ENCODE results near the gene WBP2. TPM values are rescaled to one million over a fixed set of nuclear protein-coding genes. Genes with fewer than 3 reads are reported as not detected.

Gene WBP2
- total and polyA plus RNA-seq, 2 of the 13 experiments (the other 11 are each of a cell fraction or from before 2014, with no cell fraction given) = 29.2 to 29.5 TPM

- TF ChIP-seq ZC3H4 (CRISPR knock-in tag; IDR thresholded peaks at IDR 0.05; ENCODE audit: borderline replicate concordance) (no peak), ONECUT2 (CRISPR knock-in tag; IDR thresholded peaks at IDR 0.05) (no peak), REXO4 (CRISPR knock-in tag; IDR thresholded peaks at IDR 0.05; ENCODE audit: borderline replicate concordance) (no peak), SIN3B (IDR thresholded peaks at IDR 0.05; ENCODE audit: low read length) (no peak), MTA1 (CRISPR knock-in tag; IDR thresholded peaks at IDR 0.05; ENCODE audit: borderline replicate concordance) (no peak), GZF1 (CRISPR knock-in tag; IDR thresholded peaks at IDR 0.05) (no peak), BRCA1 (CRISPR knock-in tag; IDR thresholded peaks at IDR 0.05) (peak; percentile 74; the same call in 1 of the 2 replicates), STAT5B (CRISPR knock-in tag; IDR thresholded peaks at IDR 0.05) (peak; percentile 45; the same call in 1 of the 2 replicates), ZNF558 (CRISPR knock-in tag; IDR thresholded peaks at IDR 0.05; ENCODE audit: borderline replicate concordance) (peak; percentile 29; the same call in 1 of the 2 replicates), ZNF280B (CRISPR knock-in tag; IDR thresholded peaks at IDR 0.05; ENCODE audit: borderline replicate concordance) (peak; percentile 12), ZNF256 (CRISPR knock-in tag; conservative IDR thresholded peaks at IDR 0.05) (no peak; the same call in 1 of the 2 replicates), U2AF2 (IDR thresholded peaks at IDR 0.05; ENCODE audit: low read depth, low read length) (no peak), ARID3A (IDR thresholded peaks at IDR 0.05; ENCODE audit: low read depth, low read length) (no peak), NCOA2 (CRISPR knock-in tag; IDR thresholded peaks at IDR 0.05) (no peak), CTCF (CRISPR knock-in tag; IDR thresholded peaks at IDR 0.05) (peak; percentile 59; the same call in 1 of the 2 replicates)
- TF ChIP-seq, protein P1, sequence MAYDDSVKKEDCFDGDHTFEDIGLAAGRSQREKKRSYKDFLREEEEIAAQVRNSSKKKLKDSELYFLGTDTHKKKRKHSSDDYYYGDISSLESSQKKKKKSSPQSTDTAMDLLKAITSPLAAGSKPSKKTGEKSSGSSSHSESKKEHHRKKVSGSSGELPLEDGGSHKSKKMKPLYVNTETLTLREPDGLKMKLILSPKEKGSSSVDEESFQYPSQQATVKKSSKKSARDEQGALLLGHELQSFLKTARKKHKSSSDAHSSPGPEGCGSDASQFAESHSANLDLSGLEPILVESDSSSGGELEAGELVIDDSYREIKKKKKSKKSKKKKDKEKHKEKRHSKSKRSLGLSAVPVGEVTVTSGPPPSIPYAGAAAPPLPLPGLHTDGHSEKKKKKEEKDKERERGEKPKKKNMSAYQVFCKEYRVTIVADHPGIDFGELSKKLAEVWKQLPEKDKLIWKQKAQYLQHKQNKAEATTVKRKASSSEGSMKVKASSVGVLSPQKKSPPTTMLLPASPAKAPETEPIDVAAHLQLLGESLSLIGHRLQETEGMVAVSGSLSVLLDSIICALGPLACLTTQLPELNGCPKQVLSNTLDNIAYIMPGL (CRISPR knock-in tag; IDR thresholded peaks at IDR 0.05; ENCODE audit: borderline replicate concordance in 1 of 2, low read depth in 1 of 2) = peak; percentile 85 to 99
- TF ChIP-seq, protein P2, sequence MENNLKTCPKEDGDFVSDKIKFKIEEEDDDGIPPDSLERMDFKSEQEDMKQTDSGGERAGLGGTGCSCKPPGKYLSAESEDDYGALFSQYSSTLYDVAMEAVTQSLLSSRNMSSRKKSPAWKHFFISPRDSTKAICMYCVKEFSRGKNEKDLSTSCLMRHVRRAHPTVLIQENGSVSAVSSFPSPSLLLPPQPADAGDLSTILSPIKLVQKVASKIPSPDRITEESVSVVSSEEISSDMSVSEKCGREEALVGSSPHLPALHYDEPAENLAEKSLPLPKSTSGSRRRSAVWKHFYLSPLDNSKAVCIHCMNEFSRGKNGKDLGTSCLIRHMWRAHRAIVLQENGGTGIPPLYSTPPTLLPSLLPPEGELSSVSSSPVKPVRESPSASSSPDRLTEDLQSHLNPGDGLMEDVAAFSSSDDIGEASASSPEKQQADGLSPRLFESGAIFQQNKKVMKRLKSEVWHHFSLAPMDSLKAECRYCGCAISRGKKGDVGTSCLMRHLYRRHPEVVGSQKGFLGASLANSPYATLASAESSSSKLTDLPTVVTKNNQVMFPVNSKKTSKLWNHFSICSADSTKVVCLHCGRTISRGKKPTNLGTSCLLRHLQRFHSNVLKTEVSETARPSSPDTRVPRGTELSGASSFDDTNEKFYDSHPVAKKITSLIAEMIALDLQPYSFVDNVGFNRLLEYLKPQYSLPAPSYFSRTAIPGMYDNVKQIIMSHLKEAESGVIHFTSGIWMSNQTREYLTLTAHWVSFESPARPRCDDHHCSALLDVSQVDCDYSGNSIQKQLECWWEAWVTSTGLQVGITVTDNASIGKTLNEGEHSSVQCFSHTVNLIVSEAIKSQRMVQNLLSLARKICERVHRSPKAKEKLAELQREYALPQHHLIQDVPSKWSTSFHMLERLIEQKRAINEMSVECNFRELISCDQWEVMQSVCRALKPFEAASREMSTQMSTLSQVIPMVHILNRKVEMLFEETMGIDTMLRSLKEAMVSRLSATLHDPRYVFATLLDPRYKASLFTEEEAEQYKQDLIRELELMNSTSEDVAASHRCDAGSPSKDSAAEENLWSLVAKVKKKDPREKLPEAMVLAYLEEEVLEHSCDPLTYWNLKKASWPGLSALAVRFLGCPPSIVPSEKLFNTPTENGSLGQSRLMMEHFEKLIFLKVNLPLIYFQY (CRISPR knock-in tag; IDR thresholded peaks at IDR 0.05; ENCODE audit: borderline replicate concordance) = peak; percentile 70; the same call in 1 of the 2 replicates
These were observed 22.6 kb upstream of the WBP2 start (continued) for GRCh38 chr17:75877752-75878173.

Measured in HepG2 (cell line).